Erythroblast (primary cell): ENCODE data around the gene LRRIQ4.

Experiments used
- GATA1 ChIP-seq: IDR thresholded peaks from 2 replicates; pipeline ENCODE4 v1.6.1; 2011; ENCODE audit warnings: low read depth, mild to moderate bottlenecking, control low read depth, low read length, moderate library complexity
- POLR2A ChIP-seq: IDR thresholded peaks from 2 replicates; pipeline ENCODE4 v1.6.1; 2011; ENCODE audit warnings: mild to moderate bottlenecking, low read length

GRCh38 chr3:169861871-169862270 lies 49.2 kb downstream of the LRRIQ4 start:
- TF ChIP-seq POLR2A (no peak), GATA1 (no peak)
